Measurements from ENCODE around the gene NPVF.
A peak's percentile ranks its signal among the peaks of the same experiment; 100 is the strongest.

Gene NPVF

GRCh38 chr7:25228386-25228785, at the start of gene NPVF:
NPVF (minus strand) TSS chr7:25228486; CDS start chr7:25228439, 47 bp downstream.
- Mint-ChIP-seq H3K9me3 (peaks cover 9% of the 10 kb centered on the region), H3K4me1 (no peaks in the 10 kb centered on the region), H3K27me3 (peaks cover 16% of the 10 kb centered on the region), H3K27ac (no peak within 1 kb of the TSS), H3K36me3 (no peaks in the 10 kb centered on the region), H3K4me3 (no peak within 1 kb of the TSS)
- no peak for DNase-seq (ENCODE audit: low spot score in 2 of 2)
- no peak for ATAC-seq (ENCODE audit: low read depth)

- ATAC-seq (ENCODE audit: low read depth) (peak; percentile 55), DNase-seq (ENCODE audit: low spot score in 2 of 2) (no peak)
- Mint-ChIP-seq H3K27ac (no peak overlapping the region), H3K4me3 (no peak overlapping the region), H3K4me1 (peaks cover 4% of the 10 kb centered on the region), H3K36me3 (peaks cover 1% of the 10 kb centered on the region), H3K9me3 (peaks cover 1% of the 10 kb centered on the region), H3K27me3 (peaks cover 4% of the 10 kb centered on the region)
Measured at GRCh38 chr7:25272265-25272664, 44.0 kb upstream of the NPVF start.

- Mint-ChIP-seq H3K9me3 (no peaks in the 10 kb centered on the region), H3K27ac (no peak overlapping the region), H3K4me1 (peaks cover 3% of the 10 kb centered on the region), H3K4me3 (no peak overlapping the region), H3K27me3 (peaks cover 25% of the 10 kb centered on the region), H3K36me3 (no peaks in the 10 kb centered on the region)
- ATAC-seq (ENCODE audit: low read depth) (no peak), DNase-seq (ENCODE audit: low spot score in 2 of 2) (no peak)
Measured at GRCh38 chr7:25263337-25263736, 35.1 kb upstream of the NPVF start.

GRCh38 chr7:25262586-25262985, 34.3 kb upstream of the NPVF start:
- H3K27ac Mint-ChIP-seq = no peak overlapping the region
- DNase-seq (ENCODE audit: low spot score in 2 of 2) = no peak
- H3K36me3 Mint-ChIP-seq = no peaks in the 10 kb centered on the region
- peaks cover 3% of the 10 kb centered on the region for H3K4me1 Mint-ChIP-seq
- ATAC-seq (ENCODE audit: low read depth) = no peak
- H3K4me3 Mint-ChIP-seq = no peak overlapping the region
- H3K9me3 Mint-ChIP-seq = no peaks in the 10 kb centered on the region
- peaks cover 25% of the 10 kb centered on the region for H3K27me3 Mint-ChIP-seq

GRCh38 chr7:25261545-25262140, 33.4 kb upstream of the NPVF start:
- Mint-ChIP-seq H3K36me3 (no peaks in the 10 kb centered on the region), H3K27me3 (peaks cover 27% of the 10 kb centered on the region), H3K4me1 (peaks cover 3% of the 10 kb centered on the region)

GRCh38 chr7:25260862-25261494, 32.7 kb upstream of the NPVF start:
- ATAC-seq (ENCODE audit: low read depth) (peak; percentile 72), DNase-seq (ENCODE audit: low spot score in 2 of 2) (no peak)
- H3K9me3 Mint-ChIP-seq = no peaks in the 10 kb centered on the region
- H3K27me3 Mint-ChIP-seq = peaks cover 30% of the 10 kb centered on the region
- H3K4me1 Mint-ChIP-seq = peaks cover 3% of the 10 kb centered on the region
- no peak overlapping the region for H3K4me3 Mint-ChIP-seq
- H3K27ac Mint-ChIP-seq = no peak overlapping the region
- no peaks in the 10 kb centered on the region for H3K36me3 Mint-ChIP-seq

More at GRCh38 chr7:25261545-25262140, 33.4 kb upstream of the NPVF start:
- Mint-ChIP-seq H3K9me3 (no peaks in the 10 kb centered on the region), H3K4me3 (no peak overlapping the region), H3K27ac (no peak overlapping the region)
- DNase-seq (ENCODE audit: low spot score in 2 of 2) = no peak
- ATAC-seq (ENCODE audit: low read depth) = no peak

- Mint-ChIP-seq H3K36me3 (no peaks in the 10 kb centered on the region), H3K4me1 (peaks cover 3% of the 10 kb centered on the region), H3K4me3 (no peak overlapping the region), H3K27ac (no peak overlapping the region), H3K9me3 (no peaks in the 10 kb centered on the region), H3K27me3 (peaks cover 33% of the 10 kb centered on the region)
- ATAC-seq (ENCODE audit: low read depth) (peak; percentile 61), DNase-seq (ENCODE audit: low spot score in 2 of 2) (peak; percentile 38 to 39)
Measured at GRCh38 chr7:25259487-25260243, 31.4 kb upstream of the NPVF start.

- Mint-ChIP-seq H3K9me3 (no peaks in the 10 kb centered on the region), H3K36me3 (no peaks in the 10 kb centered on the region), H3K4me3 (no peak overlapping the region), H3K4me1 (peaks cover 3% of the 10 kb centered on the region), H3K27ac (no peak overlapping the region), H3K27me3 (peaks cover 20% of the 10 kb centered on the region)
- no peak for ATAC-seq (ENCODE audit: low read depth)
- no peak for DNase-seq (ENCODE audit: low spot score in 2 of 2)
Measured at GRCh38 chr7:25256333-25256819, 28.1 kb upstream of the NPVF start.

GRCh38 chr7:25255611-25256332, 27.5 kb upstream of the NPVF start:
- no peaks in the 10 kb centered on the region for H3K9me3 Mint-ChIP-seq
- ATAC-seq (ENCODE audit: low read depth) (no peak), DNase-seq (ENCODE audit: low spot score in 2 of 2) (no peak)
- no peak overlapping the region for H3K27ac Mint-ChIP-seq
- H3K4me1 Mint-ChIP-seq = peaks cover 3% of the 10 kb centered on the region
- no peaks in the 10 kb centered on the region for H3K36me3 Mint-ChIP-seq
- no peak overlapping the region for H3K4me3 Mint-ChIP-seq
- peaks cover 20% of the 10 kb centered on the region for H3K27me3 Mint-ChIP-seq

GRCh38 chr7:25254604-25255003, 26.3 kb upstream of the NPVF start:
- Mint-ChIP-seq H3K36me3 (no peaks in the 10 kb centered on the region), H3K27me3 (peaks cover 20% of the 10 kb centered on the region), H3K4me3 (no peak overlapping the region), H3K4me1 (peaks cover 3% of the 10 kb centered on the region), H3K27ac (no peak overlapping the region), H3K9me3 (no peaks in the 10 kb centered on the region)
- no peak for ATAC-seq (ENCODE audit: low read depth)
- DNase-seq (ENCODE audit: low spot score in 2 of 2) = no peak

- H3K27me3 Mint-ChIP-seq = peaks cover 15% of the 10 kb centered on the region
- DNase-seq (ENCODE audit: low spot score in 2 of 2) (no peak), ATAC-seq (ENCODE audit: low read depth) (no peak)
- no peaks in the 10 kb centered on the region for H3K36me3 Mint-ChIP-seq
- H3K4me1 Mint-ChIP-seq = no peaks in the 10 kb centered on the region
- no peaks in the 10 kb centered on the region for H3K9me3 Mint-ChIP-seq
- no peak overlapping the region for H3K27ac Mint-ChIP-seq
- no peak overlapping the region for H3K4me3 Mint-ChIP-seq
Measured at GRCh38 chr7:25253714-25254113, 25.4 kb upstream of the NPVF start.

- H3K9me3 Mint-ChIP-seq = no peaks in the 10 kb centered on the region
- no peaks in the 10 kb centered on the region for H3K4me1 Mint-ChIP-seq
- ATAC-seq (ENCODE audit: low read depth) = no peak
- DNase-seq (ENCODE audit: low spot score in 2 of 2) = no peak
- H3K27me3 Mint-ChIP-seq = peaks cover 11% of the 10 kb centered on the region
- no peak overlapping the region for H3K4me3 Mint-ChIP-seq
- H3K36me3 Mint-ChIP-seq = no peaks in the 10 kb centered on the region
- H3K27ac Mint-ChIP-seq = no peak overlapping the region
Measured at GRCh38 chr7:25250386-25250785, 22.1 kb upstream of the NPVF start.

GRCh38 chr7:25249772-25250171, 21.5 kb upstream of the NPVF start:
- Mint-ChIP-seq H3K36me3 (no peaks in the 10 kb centered on the region), H3K4me1 (no peaks in the 10 kb centered on the region), H3K9me3 (no peaks in the 10 kb centered on the region), H3K27me3 (peaks cover 8% of the 10 kb centered on the region), H3K4me3 (no peak overlapping the region), H3K27ac (no peak overlapping the region)
- DNase-seq (ENCODE audit: low spot score in 2 of 2) (no peak), ATAC-seq (ENCODE audit: low read depth) (no peak)

GRCh38 chr7:25246306-25246705, 18.0 kb upstream of the NPVF start:
- Mint-ChIP-seq H3K4me3 (no peak overlapping the region), H3K36me3 (no peaks in the 10 kb centered on the region), H3K27ac (no peak overlapping the region)

More at GRCh38 chr7:25246306-25246705, 18.0 kb upstream of the NPVF start:
- DNase-seq (ENCODE audit: low spot score in 2 of 2) (no peak), ATAC-seq (ENCODE audit: low read depth) (no peak)
- no peaks in the 10 kb centered on the region for H3K9me3 Mint-ChIP-seq
- H3K27me3 Mint-ChIP-seq = peaks cover 10% of the 10 kb centered on the region
- H3K4me1 Mint-ChIP-seq = no peaks in the 10 kb centered on the region

Measured in memory B cell (primary cell).